GM21381 (cell line): Measurements from ENCODE around the gene JAZF1.

Experiments
- ATAC-seq: cut with Tn5 transposase; IDR thresholded peaks from one replicate; pipeline ENCODE4 v1.9.1; 2021; ENCODE audit warnings: mild to moderate bottlenecking, moderate library complexity; ENCODE audit not compliant: unreplicated experiment

Gene JAZF1

DNA sequence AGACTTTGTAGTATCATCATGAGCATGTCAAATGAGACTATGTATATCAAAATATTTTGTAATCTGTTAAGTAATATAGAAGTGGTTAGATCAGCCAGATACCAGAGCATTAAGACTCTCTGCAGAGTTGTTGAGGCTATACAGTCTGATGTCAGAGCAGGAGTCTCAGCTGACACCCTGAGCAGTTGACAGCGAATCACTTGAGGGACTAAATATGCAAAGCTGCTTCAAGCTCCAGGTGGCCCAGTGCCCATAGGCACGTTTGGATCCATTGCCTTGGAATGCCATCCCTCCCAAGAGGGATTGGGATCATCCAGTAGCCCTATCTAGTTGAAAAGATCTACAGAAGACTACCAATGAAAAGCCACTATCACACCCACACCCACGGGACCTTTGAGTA lies 230.5 kb downstream of the JAZF1 start:
- ATAC-seq = no peak

DNA sequence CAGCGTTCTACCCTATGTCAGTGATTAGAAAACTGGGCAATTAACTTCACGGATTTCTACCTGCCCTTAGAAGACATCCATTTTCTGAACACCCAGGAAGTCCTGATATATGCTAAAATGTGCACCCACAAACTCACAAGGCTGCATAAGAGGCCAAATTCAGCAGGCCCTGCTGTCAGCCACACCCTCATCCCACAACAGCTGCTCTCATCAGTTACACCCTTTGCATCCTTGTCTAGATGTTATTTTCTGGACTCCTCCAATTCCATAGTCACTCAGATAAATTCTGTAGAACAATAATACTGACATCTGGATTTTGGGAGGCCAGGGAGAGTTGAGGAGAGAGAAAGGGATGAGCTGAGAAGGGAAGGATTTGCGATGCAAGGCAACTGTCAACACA lies 231.7 kb downstream of the JAZF1 start:
- ATAC-seq = no peak

DNA sequence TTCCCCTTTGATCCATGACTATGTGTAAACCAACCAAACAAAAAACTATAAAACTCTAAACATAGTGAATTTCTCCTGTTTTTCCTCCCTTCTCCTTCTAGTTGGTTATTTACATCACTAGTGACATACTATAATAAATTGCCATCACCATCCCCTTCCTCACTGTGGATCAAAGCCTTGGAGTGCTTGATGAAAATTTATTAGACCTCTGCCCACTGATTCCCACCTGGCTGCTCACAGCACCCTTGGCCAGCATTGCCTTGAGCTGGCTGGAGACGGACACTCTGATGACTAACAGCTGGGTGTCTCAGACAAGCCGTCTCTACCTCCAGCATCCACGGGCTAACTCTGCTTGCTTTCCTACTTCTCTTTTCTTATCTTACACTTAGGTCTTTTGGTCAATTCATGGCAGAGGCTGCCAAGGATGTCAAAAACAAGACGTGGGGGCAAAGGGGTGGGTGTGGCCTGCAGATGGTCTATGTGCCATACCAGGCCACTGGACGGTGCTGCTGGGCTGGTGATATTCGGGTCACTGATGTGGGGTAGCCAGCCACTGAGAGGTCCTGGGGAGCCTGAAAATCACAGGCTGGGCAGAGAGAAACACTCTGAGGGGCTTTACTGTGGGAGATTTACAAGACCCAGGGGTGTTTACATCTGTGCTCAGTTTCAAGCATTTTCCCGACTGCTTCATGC lies 232.9 kb downstream of the JAZF1 start:
- no peak for ATAC-seq

DNA sequence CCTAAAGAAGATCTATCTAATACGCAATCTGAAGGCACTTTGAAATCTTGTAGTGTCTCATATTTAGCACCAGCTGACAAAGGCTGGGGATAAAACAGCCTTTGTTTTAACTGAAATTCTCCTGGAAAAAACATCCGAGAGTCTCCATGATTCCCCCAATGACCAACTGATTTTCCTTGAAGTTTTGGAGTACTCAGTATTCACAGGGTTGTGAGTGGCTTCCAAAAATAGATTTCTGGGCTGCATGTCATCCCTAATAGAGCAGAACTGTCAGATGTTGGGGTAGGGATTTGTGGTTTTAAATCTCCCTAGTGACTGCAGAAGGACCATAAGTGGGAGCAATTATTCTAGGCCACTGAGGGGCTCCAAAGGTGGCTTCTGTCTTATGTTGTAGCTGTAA lies 234.2 kb downstream of the JAZF1 start:
- ATAC-seq = no peak

DNA sequence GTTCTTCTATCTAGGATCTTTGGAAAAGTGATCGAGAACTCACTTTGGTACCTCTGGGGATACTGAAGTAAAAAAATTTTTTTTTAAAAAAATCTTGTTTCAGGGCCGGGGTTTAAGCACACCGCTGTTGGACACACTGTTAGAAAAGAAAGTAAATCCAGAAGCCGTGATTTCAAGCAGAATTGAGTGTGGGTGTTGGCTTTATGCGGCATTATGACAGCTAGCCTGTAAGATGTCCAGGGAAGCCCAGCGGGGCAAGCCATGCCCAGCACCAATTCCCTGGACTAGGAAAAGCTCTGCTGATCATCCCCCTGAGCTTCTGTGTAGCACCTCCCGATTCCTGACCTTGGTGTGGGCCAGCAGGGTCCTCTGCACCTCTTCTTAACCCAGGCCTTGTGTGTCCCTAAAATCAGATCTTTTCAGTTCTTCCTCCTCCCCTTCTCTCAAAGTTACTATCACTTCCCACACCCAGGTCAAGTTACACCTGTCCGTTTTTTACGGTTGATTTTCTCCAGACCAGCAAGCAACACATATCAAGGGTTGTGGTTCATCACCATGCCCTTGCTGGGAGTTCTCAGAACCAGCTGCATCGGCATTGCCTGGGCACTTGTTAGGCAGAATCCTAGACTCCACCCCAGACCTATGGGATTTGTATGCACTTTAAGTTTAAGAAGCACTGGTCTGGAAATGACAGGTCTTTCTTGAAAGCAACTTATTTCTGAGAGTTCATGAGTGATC lies 235.4 kb downstream of the JAZF1 start:
- ATAC-seq = no peak

DNA sequence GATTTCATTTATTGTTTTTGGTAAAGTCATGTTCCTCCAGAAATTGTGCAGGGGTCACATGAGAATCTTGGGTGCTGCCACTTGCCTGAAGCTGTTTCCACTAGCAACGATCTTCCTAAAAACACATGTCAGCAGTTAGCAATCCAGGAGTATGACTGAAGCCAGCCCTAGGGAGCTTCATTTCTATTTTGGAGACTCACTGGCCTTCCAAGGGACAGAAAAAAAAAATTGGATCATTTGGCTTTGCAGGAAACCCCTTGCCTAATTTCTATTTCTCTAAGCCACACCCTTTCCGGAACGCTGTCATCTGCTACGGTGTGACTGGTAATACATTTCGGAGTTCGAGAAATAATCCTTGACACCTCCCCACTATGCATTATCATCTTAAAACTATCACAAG lies 236.0 kb downstream of the JAZF1 start:
- ATAC-seq = no peak

DNA sequence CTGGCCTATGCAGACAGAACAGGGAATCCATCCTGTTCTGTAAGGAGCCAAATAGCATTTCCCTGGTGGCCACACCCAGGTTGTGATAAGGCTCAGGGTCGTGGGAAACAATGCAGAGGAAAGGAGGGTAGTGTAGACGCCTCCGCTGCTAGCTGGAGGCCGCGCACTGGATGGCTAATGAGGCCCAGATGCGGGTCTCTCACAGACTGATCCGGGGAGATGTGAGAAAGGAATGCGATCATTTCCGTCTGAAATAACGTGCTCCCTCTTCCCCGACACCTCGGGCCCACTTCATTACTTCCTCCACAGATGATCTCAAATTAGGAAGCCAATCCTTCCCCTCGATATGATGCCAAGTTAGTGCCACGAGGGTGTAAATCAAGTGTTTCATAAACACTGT lies 237.4 kb downstream of the JAZF1 start:
- ATAC-seq = no peak

DNA sequence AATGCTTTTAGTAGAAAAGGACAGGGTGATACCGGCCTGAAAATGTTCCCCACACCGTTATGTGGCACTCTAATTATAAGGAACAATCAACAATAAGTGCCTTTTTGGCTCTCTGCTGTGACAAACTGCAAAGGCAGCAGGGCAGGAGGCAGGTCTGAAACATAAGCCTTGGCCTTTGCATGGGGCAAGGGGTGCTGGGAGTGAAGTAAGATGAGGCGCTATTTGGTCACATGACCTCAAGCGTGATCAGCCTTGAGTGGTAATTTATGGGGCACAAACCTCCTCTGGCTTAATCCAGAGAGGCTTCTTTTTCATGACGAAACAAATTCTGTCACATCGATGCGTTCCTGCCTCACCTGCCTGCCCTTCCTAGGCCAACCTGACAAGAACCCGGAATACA lies 237.9 kb downstream of the JAZF1 start:
- no peak for ATAC-seq

DNA sequence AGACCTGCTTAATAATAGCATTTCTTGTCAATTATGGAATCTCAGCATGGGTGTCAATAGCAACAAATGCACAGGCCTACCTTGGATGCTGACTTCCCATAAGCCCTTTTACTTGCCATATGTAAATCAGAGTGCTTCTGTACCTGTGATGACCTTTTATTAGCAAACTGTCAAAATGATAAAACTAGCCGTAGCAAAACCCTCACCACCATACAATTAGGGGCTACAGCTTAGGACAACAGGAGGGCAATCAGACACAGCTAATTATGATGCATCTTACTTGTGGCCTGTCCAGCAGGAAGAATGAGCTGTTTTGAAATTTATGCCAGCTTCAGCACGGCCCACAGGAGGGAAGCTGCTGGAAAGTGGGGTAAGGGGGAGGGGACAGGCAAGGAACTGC lies 239.1 kb downstream of the JAZF1 start:
- no peak for ATAC-seq

DNA sequence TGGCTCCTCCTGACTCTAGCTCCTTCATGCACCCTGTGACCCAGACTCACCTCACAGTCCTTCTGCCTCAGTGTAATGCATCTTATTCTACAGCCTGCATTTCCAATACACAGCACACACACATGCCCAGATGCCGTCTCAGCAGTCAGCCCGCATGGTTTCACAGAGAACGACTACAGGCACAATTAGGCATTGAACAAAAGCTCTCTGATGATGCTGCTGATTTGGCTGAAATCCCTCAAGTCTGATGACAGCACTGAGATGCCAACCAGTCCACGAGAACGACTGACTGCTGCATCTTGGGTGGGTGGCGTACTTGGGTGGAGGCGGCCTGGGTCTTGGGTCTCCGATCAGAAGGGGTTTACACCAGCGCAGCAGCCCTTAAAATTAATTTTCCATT lies 240.3 kb downstream of the JAZF1 start:
- no peak for ATAC-seq

DNA sequence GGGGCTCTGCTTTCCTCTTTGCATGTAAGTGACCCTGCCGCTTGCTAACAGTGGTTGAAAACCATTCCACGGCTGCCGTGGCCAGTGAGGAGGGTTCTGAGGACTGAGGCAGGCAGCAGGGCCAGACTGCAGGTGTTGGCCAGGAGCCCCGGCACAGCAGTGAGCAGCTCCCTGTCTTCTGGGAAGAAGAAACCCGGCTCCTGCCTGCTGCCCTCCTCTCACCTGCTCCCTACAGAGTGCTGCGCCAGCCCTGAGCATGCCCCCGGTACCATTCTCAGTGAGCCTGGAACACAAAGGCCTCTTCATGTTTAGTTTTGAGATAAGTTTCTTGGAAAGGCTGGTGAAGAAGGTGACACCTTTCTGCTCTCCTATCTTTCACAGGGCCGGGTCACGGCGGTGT lies 240.7 kb downstream of the JAZF1 start:
- ATAC-seq = no peak

DNA sequence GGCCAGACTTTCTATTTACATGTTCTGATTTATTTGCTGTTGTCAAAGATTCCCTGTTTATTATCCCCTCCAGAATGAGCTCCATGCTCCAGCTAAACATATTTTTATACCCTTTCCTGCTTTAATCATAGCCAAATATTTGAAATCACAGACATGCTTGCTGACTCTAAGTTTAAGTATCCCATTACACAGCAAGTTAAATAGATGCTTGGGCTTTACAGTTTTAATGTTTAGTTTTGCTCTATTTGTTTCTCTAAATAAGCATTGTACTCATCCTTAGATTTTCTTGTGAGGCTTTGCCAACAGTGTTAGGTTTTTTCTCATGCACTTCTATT lies 243.9 kb downstream of the JAZF1 start:
- ATAC-seq = no peak

DNA sequence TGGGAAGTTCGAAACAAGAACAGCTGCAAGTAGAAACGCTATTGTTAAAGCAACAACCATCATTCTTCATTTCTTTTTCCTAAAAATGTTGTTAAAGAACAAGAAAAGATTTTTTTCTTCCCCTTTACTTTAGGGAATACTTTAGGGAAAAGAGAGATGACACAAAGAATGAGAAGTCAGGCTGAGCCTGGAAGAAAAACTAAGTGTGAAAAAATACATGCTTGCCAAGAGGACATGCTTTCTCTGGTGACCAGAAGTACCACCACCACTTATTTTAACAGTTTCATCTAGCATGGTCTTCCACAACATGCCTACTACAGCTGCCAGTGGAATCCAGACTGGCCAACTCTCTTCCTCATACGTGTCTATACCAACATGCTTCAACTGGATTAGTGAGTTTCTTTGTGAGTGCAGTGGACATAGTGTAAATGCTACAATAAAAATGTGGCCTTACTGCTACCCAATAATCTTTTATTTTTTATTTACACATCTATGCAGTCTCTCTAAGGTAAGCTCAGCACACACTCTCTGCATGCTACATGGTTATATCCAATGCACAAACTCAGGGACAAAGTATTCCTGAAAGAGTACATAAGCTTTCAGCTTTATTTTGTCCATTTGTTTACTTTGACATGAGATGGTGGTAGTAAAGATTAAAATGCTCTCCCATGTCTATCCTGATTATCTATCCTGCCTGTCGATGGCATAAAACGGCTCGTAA lies 244.4 kb downstream of the JAZF1 start:
- ATAC-seq = no peak

DNA sequence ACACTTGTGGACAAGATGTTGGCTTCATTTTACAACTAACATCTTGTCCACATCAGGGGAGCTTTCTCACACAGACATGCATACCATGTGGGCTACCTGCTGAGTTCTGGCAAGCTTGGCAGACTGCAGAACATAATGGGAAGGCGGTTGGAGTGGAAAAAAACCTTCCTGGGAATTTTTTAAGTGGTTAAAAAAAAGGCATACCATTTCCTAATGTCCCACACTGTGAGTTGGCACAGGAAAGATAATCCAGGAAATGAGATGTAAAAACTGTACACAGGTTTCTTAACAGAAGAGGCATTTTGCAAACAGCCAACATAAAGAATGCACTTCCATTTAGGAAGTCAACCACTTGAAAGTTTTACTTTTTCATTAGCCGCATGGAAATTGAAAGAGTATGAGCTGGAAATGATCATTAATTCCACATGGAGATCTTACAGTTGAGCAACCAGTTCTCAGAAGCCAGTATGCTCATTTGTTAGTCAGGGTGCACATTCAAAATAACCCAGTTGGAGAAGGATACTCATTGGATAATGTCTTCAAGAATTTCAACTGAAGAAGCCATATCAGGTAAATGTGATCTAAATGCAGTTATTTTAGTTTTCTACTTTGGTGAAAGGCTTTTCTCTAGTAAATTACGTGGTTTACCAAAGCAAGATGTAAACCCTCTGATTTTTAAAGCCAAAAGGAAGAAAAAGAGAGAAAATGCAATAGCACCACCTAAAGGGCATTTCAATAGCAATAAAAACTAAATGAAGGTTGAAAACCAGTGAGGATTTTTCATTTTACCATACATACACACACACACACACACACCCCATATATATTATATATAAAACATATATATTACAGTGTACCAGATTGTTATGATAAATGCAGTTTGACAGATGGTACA lies 246.7 kb downstream of the JAZF1 start:
- ATAC-seq = no peak

DNA sequence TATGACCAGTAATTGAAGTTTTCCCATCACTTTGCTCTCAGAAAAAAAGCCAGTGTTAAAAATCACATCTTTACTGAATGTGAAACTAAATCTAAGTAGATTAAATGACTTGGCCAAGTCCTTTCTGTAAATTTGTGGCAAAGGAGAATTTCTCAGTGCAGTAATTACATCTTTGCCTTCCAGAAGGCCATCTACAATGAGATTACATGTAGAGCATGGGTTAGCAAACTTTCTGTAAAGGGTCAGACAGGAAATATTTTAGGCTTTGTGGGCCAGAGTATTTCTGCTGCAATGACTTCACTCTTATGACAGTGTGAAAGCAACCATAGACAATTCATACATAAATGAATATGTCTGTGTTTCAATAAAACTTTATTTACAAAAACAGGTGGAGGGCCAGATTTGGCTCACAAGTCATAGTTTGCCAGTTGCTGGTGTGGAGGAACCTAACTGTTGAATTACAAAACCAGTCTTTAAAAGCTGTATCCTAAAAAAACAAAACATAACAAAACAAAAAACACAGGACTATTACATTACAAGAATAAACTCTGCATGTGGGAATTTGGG lies 249.6 kb downstream of the JAZF1 start:
- no peak for ATAC-seq

DNA sequence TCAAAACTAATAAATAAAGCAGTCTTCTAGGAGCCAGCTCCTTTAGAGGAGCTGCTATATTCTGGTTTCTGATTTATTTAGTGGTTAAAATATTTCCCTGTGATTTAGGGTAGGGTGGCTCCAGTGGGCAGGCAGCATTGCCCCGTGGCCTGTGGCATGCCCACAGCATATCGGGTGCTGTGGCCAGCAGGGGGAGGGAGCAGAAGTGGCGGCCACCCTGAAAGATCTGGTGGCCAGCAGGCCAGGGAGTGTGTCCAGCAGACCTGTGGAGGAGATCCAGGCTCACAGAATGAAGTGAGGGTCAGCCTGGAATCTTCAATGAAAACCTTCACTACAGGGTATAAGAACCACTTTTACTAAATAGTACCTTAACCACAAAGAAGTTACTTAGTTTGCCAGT lies 251.5 kb downstream of the JAZF1 start:
- no peak for ATAC-seq

DNA sequence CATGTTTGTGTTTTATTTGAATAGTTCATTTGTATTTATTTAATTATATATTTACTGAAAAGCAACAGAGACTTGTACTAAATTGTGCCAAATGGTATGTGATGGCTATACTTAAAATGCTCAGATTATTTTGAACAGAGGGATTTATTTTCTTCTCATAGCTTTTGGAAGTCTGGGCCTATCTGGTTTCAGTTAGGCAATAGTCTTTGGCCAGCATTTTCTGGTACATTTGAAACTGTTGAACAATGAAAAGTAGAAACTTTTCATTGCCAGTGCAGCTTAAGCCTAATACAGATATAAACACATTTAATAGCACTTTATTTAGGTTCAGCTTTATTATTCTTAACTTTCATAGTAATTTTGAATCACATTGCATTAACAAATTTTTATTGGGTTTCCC lies 252.6 kb downstream of the JAZF1 start:
- ATAC-seq = no peak

DNA sequence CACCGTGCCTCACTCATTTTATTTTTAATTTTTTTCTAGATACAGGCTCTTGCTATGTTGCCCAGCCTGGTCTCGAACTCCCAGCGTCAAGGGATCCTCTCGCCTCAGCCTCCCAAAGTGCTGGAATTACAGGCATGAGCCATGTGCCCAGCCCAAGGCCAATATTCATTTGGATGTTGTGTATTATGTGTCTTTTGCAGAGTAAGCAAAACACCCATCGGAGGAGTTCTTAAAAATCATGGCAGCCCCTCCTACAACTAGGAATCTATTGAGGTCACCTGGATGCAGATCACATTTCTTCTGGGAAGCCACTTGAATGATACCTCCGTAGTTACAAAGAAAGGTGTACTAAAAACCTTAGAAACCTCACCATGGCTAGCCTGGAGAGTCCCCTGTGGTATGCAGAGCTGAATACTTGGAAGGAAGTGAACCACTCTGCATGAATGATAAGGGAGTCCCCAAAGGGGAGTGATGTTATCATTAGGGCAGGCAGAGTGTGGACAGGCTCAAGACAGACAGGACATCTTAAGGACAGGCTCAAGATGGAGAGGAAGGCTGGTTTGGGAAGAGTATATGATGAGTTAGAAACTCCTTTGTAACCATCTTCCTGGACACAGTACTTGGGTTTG lies 254.9 kb downstream of the JAZF1 start:
- no peak for ATAC-seq

DNA sequence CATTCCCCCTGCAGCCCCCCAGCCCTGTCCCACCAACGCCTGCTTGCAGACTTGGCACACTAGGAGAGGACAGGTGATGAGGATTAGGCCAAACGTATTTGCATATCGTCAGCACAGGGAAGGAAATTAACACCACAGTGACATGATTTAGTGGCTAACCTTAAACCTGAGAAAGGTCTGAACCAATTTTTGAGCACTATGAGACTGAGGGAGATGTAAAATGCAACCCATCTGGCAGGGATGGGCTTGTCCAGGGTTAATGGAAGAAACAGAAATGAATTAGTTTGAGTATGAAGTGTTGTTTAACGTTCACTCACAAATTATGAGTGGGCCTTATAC lies 257.0 kb downstream of the JAZF1 start:
- no peak for ATAC-seq

DNA sequence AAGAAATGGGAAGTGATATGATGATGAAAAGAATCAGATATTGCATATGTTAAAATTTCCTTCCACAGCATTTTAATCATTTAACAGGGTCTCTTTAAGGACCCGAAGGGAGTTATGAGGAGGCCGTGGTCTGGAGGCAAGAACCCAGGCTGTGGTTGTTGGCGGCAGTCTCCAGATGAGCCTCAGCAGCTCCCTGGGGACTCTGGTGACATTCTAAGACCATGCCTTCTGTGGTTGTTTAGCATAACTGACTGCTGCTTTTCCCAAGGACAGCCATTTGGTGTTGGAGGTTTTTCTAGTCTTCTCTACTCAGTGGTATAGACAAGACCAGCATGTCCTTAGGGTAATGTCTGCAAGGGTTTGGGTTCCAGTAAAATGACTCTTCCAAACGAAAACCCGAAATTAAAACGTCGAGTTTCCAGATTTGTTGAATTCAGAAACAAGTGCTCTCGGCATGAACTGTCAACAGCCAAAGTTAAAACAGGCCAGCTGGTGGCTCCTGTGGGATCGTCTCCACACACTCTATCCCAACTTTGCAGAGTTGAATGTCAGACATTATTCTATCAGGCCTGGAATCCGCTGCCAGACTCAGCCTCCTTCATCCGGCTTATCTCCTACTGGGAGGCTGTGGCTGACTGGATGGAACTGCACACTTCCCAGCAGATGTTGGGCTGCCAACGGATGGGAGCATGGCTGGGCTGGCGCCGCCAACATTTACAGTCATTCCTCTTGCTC lies 257.5 kb downstream of the JAZF1 start:
- no peak for ATAC-seq
